ENCODE results near the gene CFAP46. TPM values are rescaled to one million over a fixed set of nuclear protein-coding genes. Genes with fewer than 3 reads are reported as not detected.

CFAP46 gene
- total and polyA plus RNA-seq, 2 of the 8 experiments (the other 6 are each of a cell fraction or from before 2014, with no cell fraction given), result 2.6 to 4.8 TPM

- no peak overlapping the region for H4K5ac ChIP-seq (ENCODE audit: insufficient read length, low read depth, low read length)
- no peak overlapping the region for H3K9ac ChIP-seq (replicated peaks in 1 of 4; ENCODE audit: extremely low read depth in 1 of 4, low read depth in 3 of 4, low read length in 3 of 4)
- no peak overlapping the region for H4K91ac ChIP-seq (replicated peaks; ENCODE audit: insufficient read length, low read length)
- H2AK5ac ChIP-seq (ENCODE audit: low read depth, low read length), result no peak overlapping the region
- no peak overlapping the region for H3K4me3 ChIP-seq (ENCODE audit: extremely low read depth in 1 of 4, insufficient read depth in 2 of 4, low read depth in 3 of 4, low read length in 4 of 4)
- no peak overlapping the region for H3K14ac ChIP-seq (ENCODE audit: insufficient read length)
- FAIRE-seq (no peak), DNase-seq (ENCODE audit: low read depth in 1 of 2, low spot score in 2 of 2) (no peak)
- H3K79me2 ChIP-seq (ENCODE audit: control insufficient read depth in 1 of 2, insufficient read depth in 2 of 2, low read length in 2 of 2), result no peaks in the 10 kb centered on the region
- H3K4ac ChIP-seq (replicated peaks; ENCODE audit: insufficient read length, low read depth, low read length), result no peak overlapping the region
- no peaks in the 10 kb centered on the region; a peak in 1 of 8 replicates for H3K36me3 ChIP-seq (ENCODE audit: control insufficient read depth in 2 of 4, insufficient read depth in 4 of 4, low read length in 3 of 4)
- H3K79me1 ChIP-seq (ENCODE audit: low read depth, low read length), result no peaks in the 10 kb centered on the region; the same call in 1 of the 2 replicates
- no peak overlapping the region for H3K18ac ChIP-seq (ENCODE audit: extremely low read depth, low read length)
- H4K20me1 ChIP-seq (replicated peaks in 1 of 2; ENCODE audit: control insufficient read depth in 1 of 2, insufficient read depth in 2 of 2, low read length in 2 of 2), result no peaks in the 10 kb centered on the region
- no peak overlapping the region for H2BK120ac ChIP-seq (replicated peaks; ENCODE audit: low read depth, low read length)
- H3K27ac ChIP-seq (ENCODE audit: low read depth, low read length), result no peak overlapping the region
- H2BK20ac ChIP-seq (ENCODE audit: low read length), result no peak overlapping the region
- peaks cover 0 to 7% (median 1%) of the 10 kb centered on the region in 4 experiments; a peak in 3 of 7 replicates for H3K4me1 ChIP-seq (replicated peaks in 1 of 4; ENCODE audit: control insufficient read depth in 3 of 4, insufficient read depth in 4 of 4, low read length in 3 of 4)
- H3K9me3 ChIP-seq (ENCODE audit: insufficient read depth in 2 of 2, low read depth in 1 of 2, low read length in 1 of 2), result no peaks in the 10 kb centered on the region
- H3K4me2 ChIP-seq (ENCODE audit: insufficient read depth in 1 of 2, low read depth in 2 of 2, low read length in 2 of 2), result no peak overlapping the region
- no peak overlapping the region for H4K8ac ChIP-seq (ENCODE audit: extremely low read depth, insufficient read depth, low read length)
- H3K23me2 ChIP-seq (ENCODE audit: low read depth, low read length), result peaks cover 12% of the 10 kb centered on the region; the same call in 1 of the 2 replicates
- WGBS, 2 experiments (ENCODE audit: extremely low coverage in 1 of 2, insufficient coverage in 1 of 2, insufficient read length in 1 of 2, insufficient replicate concordance in 2 of 2, low coverage in 1 of 2, low lambda C conversion rate in 2 of 2, missing lambda C conversion rate in 1 of 2), result 93% methylated on average over 15 of the region's 15 CpGs; no CpG with 5 or more reads in 1 of the 2 experiments
- peaks cover 0 to 5% (median 0%) of the 10 kb centered on the region in 4 experiments; a peak in 2 of 7 replicates for H3K27me3 ChIP-seq (replicated peaks in 1 of 4; ENCODE audit: control insufficient read depth in 3 of 4, extremely low read depth in 1 of 4, insufficient read depth in 3 of 4, low read length in 3 of 4)
- ChIA-PET CTCF (ENCODE audit: partially characterized antibody) (interaction anchor here (0.7 to 4.2 kb wide), 35 partner anchors 10 to 506 kb away, joined by 3 to 32 read pairs (median 4); no protein-coding TSS in a partner anchor), POLR2A (ENCODE audit: partially characterized antibody) (no interaction called here)
- no peak overlapping the region for H3K56ac ChIP-seq (replicated peaks; ENCODE audit: insufficient read length, low read depth, low read length)
- H2BK12ac ChIP-seq (ENCODE audit: low read depth, low read length), result no peak overlapping the region
- H2BK5ac ChIP-seq (ENCODE audit: low read depth, low read length), result no peak overlapping the region
- no peak overlapping the region for H2AFZ ChIP-seq (ENCODE audit: low read length)
- H2BK15ac ChIP-seq (ENCODE audit: low read length), result no peak overlapping the region; the same call in 1 of the 2 replicates
- no peak overlapping the region for H3K23ac ChIP-seq (ENCODE audit: insufficient read length)
- TF ChIP-seq, protein P1, sequence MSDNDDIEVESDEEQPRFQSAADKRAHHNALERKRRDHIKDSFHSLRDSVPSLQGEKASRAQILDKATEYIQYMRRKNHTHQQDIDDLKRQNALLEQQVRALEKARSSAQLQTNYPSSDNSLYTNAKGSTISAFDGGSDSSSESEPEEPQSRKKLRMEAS (IDR thresholded peaks at IDR 0.05), result no peak
- TF ChIP-seq TCF12 (IDR thresholded peaks at IDR 0.05; ENCODE audit: low read depth, low read length), result no peak
- no peak for TF ChIP-seq ATF2 (IDR thresholded peaks at IDR 0.05; ENCODE audit: low read length)
- no peak for TF ChIP-seq POLR2AphosphoS5 (IDR thresholded peaks at IDR 0.05; ENCODE audit: low read depth, low read length)
- no peak for TF ChIP-seq KDM5A (IDR thresholded peaks at IDR 0.05; ENCODE audit: low read length)
- TF ChIP-seq CTCF (IDR thresholded peaks at IDR 0.05; ENCODE audit: control extremely low read depth in 1 of 3, insufficient read depth in 1 of 3, low read depth in 1 of 3, low read length in 3 of 3), result no peak
- no peak for TF ChIP-seq RNF2 (IDR thresholded peaks at IDR 0.05; ENCODE audit: borderline replicate concordance, low read depth, low read length, missing control alignments, poor library complexity, severe bottlenecking)
Observed at GRCh38 chr10:132939378-132939955, 2.9 kb downstream of the CFAP46 start.
